Activated T-cell treated with anti-CD3 and anti-CD28 coated beads, Interleukin-2, amount 50 U/mL, for 48 hours (primary cell): Measurements from ENCODE around the gene ZNF79.

ENCODE experiments used
- DNase-seq, 2 experiments: peaks; one replicate each; pipeline ENCODE4 v3.0.0-alpha.2; 2020

Gene ZNF79

DNA sequence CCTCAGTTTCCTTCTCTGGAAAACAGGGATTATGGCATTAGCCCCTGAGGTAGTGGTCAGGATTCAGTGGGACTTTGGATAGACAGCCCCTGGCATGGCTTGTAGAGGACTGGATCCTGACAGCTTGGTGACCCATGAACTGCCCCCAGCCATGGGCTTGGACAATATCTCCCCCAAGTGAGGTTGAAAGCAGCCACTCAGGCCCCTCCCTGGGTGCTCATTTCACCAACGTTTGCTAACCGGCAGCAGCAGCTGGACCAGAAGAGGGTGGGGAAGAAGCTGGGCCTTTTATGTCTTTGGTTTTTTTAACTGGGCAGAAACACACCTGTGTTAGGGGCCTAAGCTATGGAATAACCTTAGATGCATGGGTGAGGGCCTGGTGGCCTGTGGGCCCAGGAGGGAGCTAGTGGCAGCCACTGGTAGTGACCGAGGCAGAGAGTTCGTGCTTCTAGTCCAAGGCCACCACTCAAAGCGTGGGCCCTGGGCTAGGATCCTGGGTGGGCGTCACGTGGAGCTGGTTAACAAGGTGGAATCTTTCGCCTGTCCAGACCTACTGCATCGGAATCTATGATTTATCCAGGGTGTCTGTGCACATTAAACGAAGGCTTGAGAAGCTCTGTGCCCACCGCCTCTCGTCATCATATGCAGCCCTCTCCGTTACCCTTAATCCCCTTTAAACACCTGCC is 25.3 kb upstream of the ZNF79 start:
- DNase-seq: no peak

DNA sequence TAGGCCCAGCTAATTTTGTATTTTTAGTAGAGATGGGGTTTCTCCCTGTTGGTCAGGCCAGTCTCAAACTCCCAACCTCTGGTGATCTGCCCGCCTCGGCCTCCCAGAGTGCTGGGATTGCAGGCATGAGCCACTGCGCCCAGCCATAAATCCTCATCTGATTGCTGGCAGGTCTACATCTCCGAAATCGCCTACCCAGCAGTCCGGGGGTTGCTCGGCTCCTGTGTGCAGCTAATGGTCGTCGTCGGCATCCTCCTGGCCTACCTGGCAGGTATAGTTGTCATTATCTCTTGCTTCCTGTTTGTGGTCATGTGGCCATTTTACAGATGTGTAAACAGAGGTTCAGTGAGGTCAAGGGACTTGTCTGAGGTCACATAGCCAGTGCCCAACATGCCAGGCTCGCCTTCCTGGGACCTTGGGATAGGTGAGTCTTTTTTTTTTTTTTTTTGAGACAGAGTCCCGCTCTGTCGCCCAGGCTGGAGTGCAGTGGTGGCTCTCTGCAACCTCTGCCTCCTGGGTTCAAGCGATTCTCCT is 24.4 kb upstream of the ZNF79 start:
- DNase-seq: no peak

DNA sequence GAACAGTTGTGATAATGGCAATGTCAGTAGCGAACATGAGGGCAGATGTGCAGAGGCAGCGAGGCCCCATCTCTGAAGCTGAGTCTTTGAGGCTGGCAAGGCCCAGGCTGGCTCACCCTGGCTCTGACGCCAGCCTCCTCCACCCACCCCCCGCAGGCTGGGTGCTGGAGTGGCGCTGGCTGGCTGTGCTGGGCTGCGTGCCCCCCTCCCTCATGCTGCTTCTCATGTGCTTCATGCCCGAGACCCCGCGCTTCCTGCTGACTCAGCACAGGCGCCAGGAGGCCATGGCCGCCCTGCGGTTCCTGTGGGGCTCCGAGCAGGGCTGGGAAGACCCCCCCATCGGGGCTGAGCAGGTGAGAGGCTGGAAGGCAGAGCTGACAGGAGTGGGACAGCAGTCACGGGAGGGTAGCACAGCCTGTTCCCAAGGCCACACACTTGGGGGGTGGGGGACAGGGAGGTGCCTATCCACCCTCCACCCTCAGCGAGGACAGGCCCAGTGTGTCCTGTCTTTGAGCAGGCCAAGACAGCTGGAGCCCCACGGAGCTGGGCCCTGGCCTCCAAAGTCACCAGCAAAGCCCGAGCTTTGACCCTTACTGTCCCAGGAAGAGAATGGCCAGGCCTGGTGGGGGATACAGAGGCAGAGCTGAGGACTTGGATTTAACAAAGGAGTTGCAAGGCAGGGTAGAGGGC is 21.6 kb upstream of the ZNF79 start:
- DNase-seq: no peak

DNA sequence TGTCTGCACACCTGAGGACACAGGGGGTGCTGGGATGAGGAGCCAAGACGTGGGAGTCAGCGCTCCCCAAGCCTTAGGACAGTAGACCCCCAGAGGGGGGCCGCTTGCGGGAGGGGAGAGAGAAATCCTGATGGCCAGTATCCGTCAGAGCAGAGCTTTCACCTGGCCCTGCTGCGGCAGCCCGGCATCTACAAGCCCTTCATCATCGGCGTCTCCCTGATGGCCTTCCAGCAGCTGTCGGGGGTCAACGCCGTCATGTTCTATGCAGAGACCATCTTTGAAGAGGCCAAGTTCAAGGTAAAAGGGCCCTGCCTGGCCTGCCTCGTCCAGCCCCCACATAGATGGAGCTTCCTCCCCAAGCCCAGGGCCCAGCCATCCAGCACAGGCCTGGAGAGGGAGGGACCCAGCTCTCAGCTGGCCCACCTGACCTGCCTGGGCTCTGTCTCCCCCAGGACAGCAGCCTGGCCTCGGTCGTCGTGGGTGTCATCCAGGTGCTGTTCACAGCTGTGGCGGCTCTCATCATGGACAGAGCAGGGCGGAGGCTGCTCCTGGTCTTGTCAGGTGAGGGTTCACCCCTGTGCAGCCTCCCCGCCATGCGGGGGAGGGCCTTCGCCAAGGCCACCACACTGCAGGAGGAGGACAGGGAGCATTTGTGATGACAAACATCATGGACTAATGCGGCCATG is 20.5 kb upstream of the ZNF79 start:
- DNase-seq: no peak

DNA sequence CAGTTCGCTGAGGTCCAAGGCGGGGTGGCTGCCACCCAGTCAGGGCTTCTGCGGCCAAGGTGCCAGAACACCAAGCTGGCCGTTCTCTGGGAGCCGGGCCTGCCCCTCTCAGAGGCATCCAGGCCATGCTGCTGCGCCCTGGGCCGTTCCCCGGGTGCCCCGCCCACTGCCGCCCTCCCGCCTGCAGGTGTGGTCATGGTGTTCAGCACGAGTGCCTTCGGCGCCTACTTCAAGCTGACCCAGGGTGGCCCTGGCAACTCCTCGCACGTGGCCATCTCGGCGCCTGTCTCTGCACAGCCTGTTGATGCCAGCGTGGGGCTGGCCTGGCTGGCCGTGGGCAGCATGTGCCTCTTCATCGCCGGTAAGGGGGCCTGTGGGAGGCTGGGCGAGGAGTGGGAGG is 19.6 kb upstream of the ZNF79 start:
- no peak for DNase-seq

DNA sequence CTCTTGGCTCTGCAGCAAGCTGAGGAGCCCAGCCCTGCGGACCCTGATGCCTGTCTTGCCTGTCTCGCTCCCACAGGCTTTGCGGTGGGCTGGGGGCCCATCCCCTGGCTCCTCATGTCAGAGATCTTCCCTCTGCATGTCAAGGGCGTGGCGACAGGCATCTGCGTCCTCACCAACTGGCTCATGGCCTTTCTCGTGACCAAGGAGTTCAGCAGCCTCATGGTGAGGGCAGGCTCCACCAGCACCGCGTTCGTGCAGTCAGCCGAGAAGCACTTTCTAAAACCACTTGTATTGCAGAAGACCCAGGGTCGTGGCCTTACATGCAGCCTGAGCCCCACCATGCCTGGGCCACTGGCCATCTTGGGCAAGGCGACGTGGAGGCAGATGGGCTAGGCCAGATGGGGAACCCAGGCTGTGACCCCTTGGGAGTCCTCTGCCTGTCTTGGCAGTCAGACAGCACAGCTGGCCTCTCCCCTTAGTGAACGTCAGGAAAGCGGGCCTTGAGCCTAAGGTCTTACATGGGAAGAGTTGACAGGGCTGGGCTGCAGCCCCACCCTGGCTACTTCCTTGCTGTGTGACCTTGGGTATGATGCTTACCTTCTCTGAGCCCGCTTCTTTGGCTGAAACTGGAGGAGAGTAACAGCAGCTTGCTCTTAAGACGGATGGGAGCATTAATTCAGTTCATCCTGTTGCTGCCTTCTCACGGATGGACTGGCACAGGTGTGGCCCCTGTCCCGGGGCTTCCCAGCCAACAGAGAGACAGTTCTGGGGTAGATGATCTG is 18.6 kb upstream of the ZNF79 start:
- no peak for DNase-seq

DNA sequence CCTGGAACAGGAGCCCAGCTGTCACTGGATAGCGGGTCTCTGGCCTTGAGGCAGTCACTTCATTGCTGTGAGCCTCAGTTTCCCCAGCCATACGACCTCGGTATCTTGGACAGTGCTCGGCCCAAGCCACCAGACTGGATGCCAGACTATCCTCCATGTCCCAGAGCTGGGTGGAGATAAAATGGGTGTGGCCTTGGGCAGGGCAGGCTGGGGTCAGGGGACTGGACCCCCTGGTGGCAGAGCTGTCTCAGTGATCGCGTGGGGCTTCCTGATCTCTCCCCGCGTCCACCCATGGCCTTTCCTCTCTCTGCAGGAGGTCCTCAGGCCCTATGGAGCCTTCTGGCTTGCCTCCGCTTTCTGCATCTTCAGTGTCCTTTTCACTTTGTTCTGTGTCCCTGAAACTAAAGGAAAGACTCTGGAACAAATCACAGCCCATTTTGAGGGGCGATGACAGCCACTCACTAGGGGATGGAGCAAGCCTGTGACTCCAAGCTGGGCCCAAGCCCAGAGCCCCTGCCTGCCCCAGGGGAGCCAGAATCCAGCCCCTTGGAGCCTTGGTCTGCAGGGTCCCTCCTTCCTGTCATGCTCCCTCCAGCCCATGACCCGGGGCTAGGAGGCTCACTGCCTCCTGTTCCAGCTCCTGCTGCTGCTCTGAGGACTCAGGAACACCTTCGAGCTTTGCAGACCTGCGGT is 17.2 kb upstream of the ZNF79 start:
- DNase-seq: no peak

DNA sequence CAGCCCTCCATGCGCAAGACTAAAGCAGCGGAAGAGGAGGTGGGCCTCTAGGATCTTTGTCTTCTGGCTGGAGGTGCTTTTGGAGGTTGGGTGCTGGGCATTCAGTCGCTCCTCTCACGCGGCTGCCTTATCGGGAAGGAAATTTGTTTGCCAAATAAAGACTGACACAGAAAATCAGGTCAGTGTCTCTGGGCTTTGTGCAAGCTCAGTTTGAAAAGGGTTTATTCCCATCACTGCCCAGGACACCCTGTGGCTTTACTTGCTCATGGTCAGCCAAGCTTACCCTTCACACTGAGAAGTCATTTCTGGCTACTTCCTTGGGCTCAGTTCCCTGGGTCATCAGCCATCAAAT is 16.7 kb upstream of the ZNF79 start:
- DNase-seq: no peak

DNA sequence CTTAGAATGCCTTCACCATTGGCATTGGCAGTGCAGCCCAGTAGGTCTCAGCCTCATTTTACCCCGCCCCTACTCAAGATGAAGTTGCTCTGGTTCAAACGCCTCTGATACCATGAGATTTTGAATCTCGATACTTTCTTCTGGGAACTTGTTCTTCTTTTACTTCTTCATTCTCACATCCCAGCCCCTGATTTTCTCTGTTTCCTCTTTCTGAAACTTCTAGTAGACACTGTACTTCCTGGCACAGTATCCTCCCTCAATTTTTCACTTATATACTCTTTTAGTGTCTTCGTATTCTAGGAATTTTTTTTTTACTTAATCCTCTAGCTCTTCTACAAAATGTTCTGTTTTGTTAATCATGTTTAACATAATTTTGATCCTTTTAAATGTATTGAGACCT is 13.1 kb upstream of the ZNF79 start:
- DNase-seq: no peak

DNA sequence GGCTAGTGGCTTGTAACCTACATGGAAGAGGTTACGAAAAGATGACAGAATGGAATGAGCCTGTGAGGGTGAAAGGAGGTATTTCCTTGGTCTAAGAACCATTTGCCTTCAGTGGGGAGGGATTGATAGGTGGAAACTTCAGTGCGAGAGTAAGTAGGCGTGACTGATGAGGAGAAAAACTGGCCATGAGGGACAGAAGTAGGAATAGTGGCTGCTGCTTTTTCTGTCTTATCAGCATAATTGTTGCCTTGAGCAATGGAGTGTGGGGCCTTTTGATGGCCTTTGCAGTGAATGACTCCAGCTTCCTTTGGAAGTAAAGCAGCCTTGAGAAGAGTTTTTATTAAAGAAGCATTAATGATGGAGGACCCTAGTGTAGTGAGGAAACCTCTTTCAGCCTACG is 9.0 kb upstream of the ZNF79 start:
- DNase-seq: no peak

DNA sequence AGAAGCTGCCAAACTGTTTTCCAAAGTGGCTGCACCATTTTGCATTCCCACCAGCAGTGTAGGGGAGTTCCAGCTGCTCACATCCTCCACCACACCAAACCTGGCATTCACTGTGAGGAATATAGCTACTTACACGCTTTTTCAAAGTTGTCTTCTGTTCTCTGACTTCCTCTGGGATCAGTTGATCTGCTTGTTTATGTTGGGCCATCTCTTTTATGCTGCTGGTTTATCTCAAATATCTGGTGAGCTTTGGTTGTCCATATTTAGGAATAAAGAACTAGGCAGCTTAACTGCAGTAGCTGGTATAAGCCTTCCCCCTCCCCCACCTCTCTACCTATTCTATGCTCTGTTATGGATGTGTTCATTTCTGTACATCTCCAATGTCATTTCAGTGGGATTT is 8.5 kb upstream of the ZNF79 start:
- no peak for DNase-seq

DNA sequence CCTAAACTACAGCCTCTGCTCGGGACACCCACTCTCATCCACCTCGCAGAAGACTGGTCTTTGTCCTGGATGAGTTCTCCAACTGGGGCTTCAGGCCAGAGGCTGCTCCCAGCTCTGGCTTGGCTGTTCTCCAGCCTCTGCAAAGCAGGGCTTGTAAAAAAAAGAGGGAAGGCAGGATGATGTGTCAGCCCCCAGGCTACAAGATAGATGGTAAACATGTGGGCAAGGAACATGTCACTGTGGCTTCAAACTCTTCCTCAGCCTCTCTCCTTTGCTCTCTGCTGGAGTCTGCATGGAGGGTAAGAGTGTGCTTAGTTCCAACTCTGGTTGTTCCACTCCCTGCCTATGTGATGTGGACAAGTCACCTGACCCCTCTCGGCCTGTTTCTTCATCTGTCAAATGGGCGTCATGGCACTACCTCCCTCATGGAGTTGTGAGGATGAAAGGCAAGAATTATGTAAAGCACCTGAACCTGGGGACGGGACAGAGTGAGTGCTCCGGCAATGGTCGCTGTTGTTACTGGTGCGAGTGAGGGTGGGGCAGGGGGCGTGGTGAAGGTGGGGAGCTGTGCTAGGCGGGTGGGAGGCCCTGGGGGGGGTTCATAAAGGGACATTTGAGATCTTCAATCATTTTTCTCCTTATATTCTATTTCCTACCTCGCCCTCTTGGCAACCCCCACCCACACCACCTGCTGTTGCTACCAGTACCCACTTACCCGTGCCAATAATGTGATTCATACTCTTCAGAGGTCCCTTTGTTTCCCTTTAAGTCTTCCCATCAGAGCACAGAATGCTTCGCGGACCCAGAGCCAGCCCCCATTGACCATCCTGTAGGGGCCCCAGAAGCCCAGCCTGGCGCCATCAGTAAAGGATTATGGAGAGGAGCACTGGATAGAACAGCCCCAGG is 6.8 kb upstream of the ZNF79 start:
- no peak for DNase-seq

DNA sequence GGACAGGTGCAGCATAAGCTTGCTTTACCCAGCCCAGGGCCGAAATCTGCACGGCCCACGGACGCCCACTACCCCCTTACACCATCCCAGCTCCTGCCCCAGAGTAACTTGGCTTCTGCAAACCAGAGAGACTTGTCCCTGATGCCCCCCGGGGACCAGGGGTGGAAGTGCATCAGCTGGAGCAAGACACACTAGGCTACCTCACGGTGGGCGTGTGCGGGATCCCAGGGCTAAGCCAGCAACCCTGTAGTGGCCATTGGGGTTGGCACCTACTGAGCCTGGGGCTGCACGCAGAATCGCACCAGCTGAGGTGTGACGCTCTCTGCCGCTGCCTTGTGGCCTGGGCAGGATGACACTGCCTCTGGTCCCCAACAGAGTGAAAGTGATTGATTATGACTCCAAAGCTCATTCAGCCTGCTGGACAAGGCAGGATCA is 6.1 kb upstream of the ZNF79 start:
- peak; percentile 55 to 56 for DNase-seq

DNA sequence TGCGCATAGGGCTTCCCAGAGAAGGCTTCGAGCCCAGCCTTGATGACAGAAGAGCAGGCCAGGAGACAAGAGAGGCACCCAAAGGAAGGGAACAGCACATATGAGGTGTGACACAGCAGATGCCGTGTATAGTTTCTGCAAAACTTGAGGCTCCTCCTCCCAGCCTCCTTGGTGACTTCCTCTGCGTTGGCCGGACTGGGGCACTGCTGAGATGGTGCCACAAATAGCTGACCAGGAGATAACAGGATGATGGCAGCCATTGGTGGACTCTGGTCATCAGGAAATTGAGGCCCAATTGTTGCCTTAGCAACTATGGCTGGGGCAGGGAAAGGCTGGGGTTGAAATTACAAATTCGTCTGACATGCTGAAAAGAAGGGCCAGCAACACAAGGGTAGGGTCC is 4.8 kb upstream of the ZNF79 start:
- DNase-seq: no peak

DNA sequence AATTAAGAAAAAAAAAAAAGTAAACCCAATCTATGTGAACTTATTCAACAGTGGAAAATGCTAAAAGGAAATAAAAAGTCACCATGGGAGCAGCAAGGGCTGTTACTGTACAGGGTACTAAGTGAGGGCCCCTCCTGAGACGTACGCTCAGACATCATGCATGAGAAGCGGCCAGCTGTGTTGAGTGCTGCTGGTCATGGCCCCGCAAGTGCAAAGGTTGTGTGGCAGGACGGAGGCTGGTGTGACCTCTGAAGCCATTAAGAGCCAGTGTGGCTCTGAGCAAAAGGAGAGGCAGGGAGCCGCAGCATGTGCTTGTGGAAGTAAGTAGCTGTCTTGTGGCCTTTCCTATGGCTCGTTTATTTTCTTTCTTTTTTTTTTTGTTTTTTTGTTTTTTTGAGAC is 3.1 kb upstream of the ZNF79 start:
- no peak for DNase-seq

DNA sequence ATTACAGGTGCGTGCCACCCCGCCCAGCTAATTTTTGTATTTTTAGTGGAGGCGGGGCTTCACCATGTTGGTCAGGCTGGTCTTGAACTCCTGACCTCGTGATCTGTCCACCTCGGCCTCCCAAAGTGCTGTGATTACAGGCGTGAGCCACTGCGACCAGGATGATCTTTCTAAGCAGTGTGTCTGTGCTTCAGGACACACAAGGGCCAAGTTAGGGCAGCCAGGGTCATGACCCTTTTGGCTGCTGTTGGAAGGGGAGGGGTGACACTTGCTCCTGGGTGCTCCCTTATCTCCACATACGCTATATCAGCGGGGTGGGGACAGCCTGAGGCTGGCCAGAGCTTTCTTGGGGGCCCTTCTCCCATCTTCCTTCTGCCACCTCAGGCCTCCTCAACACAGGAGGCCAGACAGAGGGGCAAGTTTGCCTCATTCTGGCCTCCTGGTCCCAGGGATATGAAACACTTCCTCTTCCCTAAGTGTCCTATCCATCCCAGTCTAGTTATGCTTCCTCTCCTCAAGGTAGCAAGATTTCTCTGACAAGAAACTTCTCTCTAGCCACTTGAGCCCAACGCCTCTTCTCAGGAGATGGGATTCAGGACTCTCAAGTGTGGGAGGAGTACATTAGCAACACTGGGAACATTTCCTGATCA is 1.9 kb upstream of the ZNF79 start:
- DNase-seq: no peak

DNA sequence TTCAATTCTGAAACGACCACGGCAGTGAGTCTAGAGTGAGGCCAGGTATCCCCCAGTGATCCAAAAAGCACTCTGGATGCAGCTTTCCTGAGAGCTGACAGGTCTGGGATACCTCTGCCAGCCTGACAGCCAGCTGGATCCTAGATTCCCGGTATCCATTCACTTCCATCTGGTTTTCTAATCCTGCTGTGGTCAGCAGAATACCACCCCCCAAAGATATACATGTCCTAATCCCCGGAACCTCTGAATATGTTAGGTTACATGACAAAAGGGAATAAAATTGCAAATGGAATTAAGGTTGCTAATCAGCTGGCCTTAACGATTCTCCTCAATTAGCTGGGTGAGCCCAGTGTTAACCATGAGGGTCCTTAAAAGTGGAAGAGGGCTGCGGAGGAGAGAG is 1.4 kb upstream of the ZNF79 start:
- DNase-seq: no peak

DNA sequence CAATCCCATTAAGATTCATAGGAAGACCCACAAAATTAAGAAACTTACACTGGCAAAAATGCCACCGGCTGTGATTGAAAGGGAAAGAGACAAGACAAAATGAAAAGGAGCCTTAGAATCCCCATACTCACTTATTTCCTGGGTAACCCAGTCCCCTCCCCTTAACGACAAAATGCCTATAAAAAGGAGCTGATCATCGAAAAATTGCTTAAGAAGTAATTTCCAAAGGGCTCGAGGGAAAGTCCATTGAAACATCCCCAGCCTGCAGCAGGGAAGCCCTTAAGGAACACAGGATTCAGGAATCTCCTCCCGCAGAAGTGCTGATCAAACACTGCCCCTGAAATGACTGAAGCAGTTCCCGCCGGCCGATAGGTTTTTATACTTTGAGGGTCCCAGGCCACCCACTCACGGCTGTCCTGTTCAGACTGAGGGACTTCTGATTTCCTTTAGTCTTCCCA is 677 bp upstream of the ZNF79 start:
- no peak for DNase-seq

DNA sequence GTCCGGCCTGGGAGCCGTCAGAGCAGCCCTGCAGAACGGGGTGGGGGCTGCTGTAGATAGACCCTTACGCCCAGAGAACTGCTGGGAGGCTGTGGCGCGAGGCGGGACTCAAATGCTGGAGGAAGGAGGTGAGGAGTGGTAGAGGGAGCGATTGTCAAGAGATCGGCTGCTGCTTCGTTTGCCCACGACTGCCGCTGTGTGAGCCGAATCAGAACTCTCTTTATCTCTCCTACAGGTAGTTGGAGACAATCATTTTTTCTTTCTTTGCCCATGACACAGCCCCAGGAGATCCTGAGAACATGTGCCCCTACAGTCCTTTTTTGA is 456 bp downstream of the ZNF79 start:
- no peak for DNase-seq

DNA sequence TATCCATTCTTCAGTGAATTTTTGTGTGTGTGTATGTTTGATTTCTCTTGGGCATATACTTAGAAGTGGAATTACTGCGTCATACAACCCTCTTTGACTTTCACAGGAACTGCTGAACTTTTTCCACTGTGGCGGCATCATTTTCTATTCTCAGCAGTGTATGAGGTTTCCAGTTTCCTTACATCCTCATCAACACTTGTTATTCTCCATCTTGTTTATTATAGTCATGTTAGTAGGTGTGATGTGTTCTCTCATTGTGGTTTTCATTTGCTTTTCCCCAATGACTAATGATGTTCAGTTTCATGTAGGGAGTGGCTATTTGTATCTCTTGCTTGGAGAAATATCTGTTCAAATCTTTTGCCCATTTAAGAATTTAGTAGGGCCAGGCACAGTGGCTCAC is 2.6 kb downstream of the ZNF79 start:
- peak; percentile 35 to 50 for DNase-seq

DNA sequence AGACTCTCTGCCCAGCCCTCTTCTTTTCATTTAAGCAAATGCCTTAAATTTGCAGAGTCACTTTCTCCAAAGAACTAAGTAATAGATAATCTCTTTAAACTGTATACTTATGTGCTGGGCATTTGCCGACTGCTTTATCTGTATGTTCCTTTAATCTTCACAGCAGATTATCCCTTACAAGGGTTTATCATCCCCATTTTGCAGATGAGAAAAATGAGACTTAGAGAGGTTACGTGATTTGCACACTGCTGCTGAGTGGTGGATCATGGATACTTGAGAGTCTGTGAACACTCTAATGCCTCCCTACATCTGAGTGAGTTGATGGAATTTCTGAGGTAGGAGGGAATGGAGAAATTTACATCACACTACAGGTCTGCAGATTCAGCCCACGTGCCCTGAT is 4.2 kb downstream of the ZNF79 start:
- no peak for DNase-seq
